NCI-H1048 (cell line): ENCODE data around the gene SEPTIN11.

Source experiments
- DNase-seq: peaks from one replicate; lab custom pipeline; 2025; lab: John Stamatoyannopoulos, UW

SEPTIN11 gene

GRCh38 chr4:76979236-76979635, 29.7 kb downstream of the SEPTIN11 start:
- DNase-seq: no peak

- no peak for DNase-seq
Measured at GRCh38 chr4:76980261-76980660, 30.7 kb downstream of the SEPTIN11 start.

- no peak for DNase-seq
Measured at GRCh38 chr4:76981644-76982043, 32.1 kb downstream of the SEPTIN11 start.

- no peak for DNase-seq
Measured at GRCh38 chr4:76982638-76983584, 33.4 kb downstream of the SEPTIN11 start.

- DNase-seq: no peak
Measured at GRCh38 chr4:76984127-76984526, 34.6 kb downstream of the SEPTIN11 start.

- DNase-seq: no peak
Measured at GRCh38 chr4:76984788-76985211, 35.2 kb downstream of the SEPTIN11 start.

GRCh38 chr4:76987153-76987591, 37.6 kb downstream of the SEPTIN11 start:
- no peak for DNase-seq

GRCh38 chr4:76987685-76988084, 38.1 kb downstream of the SEPTIN11 start:
- no peak for DNase-seq

GRCh38 chr4:76989391-76990061, 40.0 kb downstream of the SEPTIN11 start:
- no peak for DNase-seq

GRCh38 chr4:76990288-76991080, 40.9 kb downstream of the SEPTIN11 start:
- no peak for DNase-seq

- no peak for DNase-seq
Measured at GRCh38 chr4:76991161-76991660, 41.7 kb downstream of the SEPTIN11 start.

- DNase-seq: no peak
Measured at GRCh38 chr4:76993787-76994641, 44.5 kb downstream of the SEPTIN11 start.

- DNase-seq: no peak
Measured at GRCh38 chr4:76995776-76996175, 46.2 kb downstream of the SEPTIN11 start.

GRCh38 chr4:76996445-76996844, 46.9 kb downstream of the SEPTIN11 start:
- no peak for DNase-seq

- no peak for DNase-seq
Measured at GRCh38 chr4:76997077-76997476, 47.5 kb downstream of the SEPTIN11 start.

- DNase-seq: no peak
Measured at GRCh38 chr4:76997532-76997931, 48.0 kb downstream of the SEPTIN11 start.

- DNase-seq: no peak
Measured at GRCh38 chr4:76998251-76998901, 48.8 kb downstream of the SEPTIN11 start.
